Left lung (tissue), 10 donors: ENCODE measurements around the gene HEPN1. TPM values are rescaled to one million over a fixed set of nuclear protein-coding genes. Genes with fewer than 3 reads are reported as not detected.

Experiments used
- ATAC-seq: fragments of 200-7000 bp; cut with Tn5 transposase; one replicate; pipeline ENCODE4 v1.9.1; 2020; ENCODE audit warnings: moderate library complexity
- DNase-seq, 4 donors: peaks; one replicate each; pipeline ENCODE4 v3.0.0-alpha.2; 2013 to 2020
- H3K27ac ChIP-seq, 2 donors: fragments of 200-600 bp; sonication (generic) in 1 of 2; one replicate each; pipeline versions ENCODE4 v1.5.0 to v1.8.0; 2020 to 2021
- H3K27me3 ChIP-seq, 2 donors: fragments of 200-600 bp; sonication (generic) in 1 of 2; one replicate each; pipeline versions ENCODE4 v1.5.0 to v1.8.0; 2020 to 2021
- H3K36me3 ChIP-seq, 2 donors: fragments of 200-600 bp; sonication (generic) in 1 of 2; one replicate each; pipeline versions ENCODE4 v1.5.0 to v1.8.0; 2020 to 2021
- H3K4me1 ChIP-seq, 2 donors: fragments of 200-600 bp; one replicate each; pipeline ENCODE4 v1.8.0; 2021
- H3K4me3 ChIP-seq, 2 donors: fragments of 200-600 bp; sonication (generic) in 1 of 2; one replicate each; pipeline versions ENCODE4 v1.5.0 to v1.8.0; 2020 to 2021; ENCODE audit warnings: mild to moderate bottlenecking in 1 of 2
- H3K9me3 ChIP-seq, 2 donors: fragments of 200-600 bp; sonication (generic) in 1 of 2; one replicate each; pipeline versions ENCODE4 v1.5.0 to v1.8.0; 2020 to 2021
- CTCF ChIP-seq, 2 donors: fragments of 200-600 bp; sonication (generic) in 1 of 2; IDR thresholded peaks; one replicate each; pipeline versions ENCODE4 v1.5.0 to v1.8.0; 2021; ENCODE audit warnings: antibody characterized with exemption in 2 of 2
- intact Hi-C, 2 donors: fragments of 100-400 bp; cut with DNase I; formaldehyde crosslinking; loops; one replicate each; pipeline versions ENCODE4 v1.11.2 to v1.14.2; 2022
- polyA plus RNA-seq, 6 donors: library from polyadenylated mRNA; unstranded; fragments of 120-200 nt; gene quantifications; one replicate each; pipeline ENCODE4 v1.2.1, GENCODE V29; 2013; ENCODE audit not compliant: insufficient read length in 6 of 6
- total RNA-seq, 2 donors: library from RNA; stranded (reverse); fragmentation: NEBNext Ultra II Directional; extraction: Animal tissue kit (Norgen Biotek cat#: 25700); gene quantifications; one replicate each; pipeline ENCODE4 v1.2.1, GENCODE V29; 2021
- donor health status: DM: no; HTN: yes; CAD: no.
- donor health status: DM: no; HTN: no; CAD: no.

HEPN1 gene
- total and polyA plus RNA-seq, 8 donors, result 0.15 TPM; not detected in 7

GRCh38 chr11:124884869-124885479 is 34.1 kb upstream of the HEPN1 start:
- ATAC-seq, result no peak
- Histone ChIP-seq H3K27ac (no peak overlapping the region), H3K9me3 (no peaks in the 10 kb centered on the region), H3K4me3 (no peak overlapping the region), H3K36me3 (no peaks in the 10 kb centered on the region), H3K27me3 (no peaks in the 10 kb centered on the region), H3K4me1 (peaks cover 0 to 14% of the 10 kb centered on the region in 2 donors)
- TF ChIP-seq CTCF (IDR thresholded peaks at IDR 0.05), result no peak
- DNase-seq, result no peak
- intact Hi-C loops, result no loop called here

- Histone ChIP-seq H3K4me3 (no peak overlapping the region), H3K4me1 (peaks cover 0 to 14% of the 10 kb centered on the region in 2 donors), H3K9me3 (no peaks in the 10 kb centered on the region), H3K27me3 (no peaks in the 10 kb centered on the region), H3K36me3 (no peaks in the 10 kb centered on the region), H3K27ac (no peak overlapping the region)
- intact Hi-C loops, result no loop called here
- ATAC-seq (no peak), DNase-seq (no peak)
- TF ChIP-seq CTCF (IDR thresholded peaks at IDR 0.05), result no peak
Measured at GRCh38 chr11:124886476-124886875, 32.6 kb upstream of the HEPN1 start.

- Histone ChIP-seq H3K27ac (no peak overlapping the region), H3K36me3 (no peaks in the 10 kb centered on the region), H3K4me3 (no peak overlapping the region), H3K27me3 (no peaks in the 10 kb centered on the region), H3K4me1 (peaks cover 0 to 15% of the 10 kb centered on the region in 2 donors), H3K9me3 (no peaks in the 10 kb centered on the region)
- no peak for TF ChIP-seq CTCF (IDR thresholded peaks at IDR 0.05)
- ATAC-seq, result no peak
- intact Hi-C loops, result no loop called here
- no peak for DNase-seq
Measured at GRCh38 chr11:124886978-124887666, 31.9 kb upstream of the HEPN1 start.

DNA sequence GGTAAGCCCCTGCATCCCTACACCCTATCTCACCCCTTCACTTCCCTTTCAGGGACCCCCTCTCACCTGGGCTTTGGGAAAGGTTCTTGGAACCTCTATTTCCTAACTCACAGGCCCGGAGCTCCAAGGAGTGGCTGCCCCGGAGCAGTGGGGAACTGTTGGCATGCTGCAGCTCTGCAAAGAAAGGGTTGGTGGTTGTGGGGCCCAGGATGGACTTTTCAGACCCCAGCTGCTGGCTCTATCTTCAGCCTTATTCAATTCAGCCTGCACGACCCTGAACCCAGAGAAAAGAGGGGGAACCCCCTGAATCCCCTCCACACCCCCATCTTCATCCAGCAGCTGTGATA is 31.4 kb upstream of the HEPN1 start:
- ATAC-seq, result no peak
- TF ChIP-seq CTCF (IDR thresholded peaks at IDR 0.05), result no peak
- Histone ChIP-seq H3K27ac (no peak overlapping the region), H3K36me3 (no peaks in the 10 kb centered on the region), H3K4me1 (peaks cover 0 to 20% of the 10 kb centered on the region in 2 donors), H3K9me3 (no peaks in the 10 kb centered on the region), H3K4me3 (no peak overlapping the region), H3K27me3 (no peaks in the 10 kb centered on the region)
- intact Hi-C loops, result no loop called here
- DNase-seq, result no peak

DNA sequence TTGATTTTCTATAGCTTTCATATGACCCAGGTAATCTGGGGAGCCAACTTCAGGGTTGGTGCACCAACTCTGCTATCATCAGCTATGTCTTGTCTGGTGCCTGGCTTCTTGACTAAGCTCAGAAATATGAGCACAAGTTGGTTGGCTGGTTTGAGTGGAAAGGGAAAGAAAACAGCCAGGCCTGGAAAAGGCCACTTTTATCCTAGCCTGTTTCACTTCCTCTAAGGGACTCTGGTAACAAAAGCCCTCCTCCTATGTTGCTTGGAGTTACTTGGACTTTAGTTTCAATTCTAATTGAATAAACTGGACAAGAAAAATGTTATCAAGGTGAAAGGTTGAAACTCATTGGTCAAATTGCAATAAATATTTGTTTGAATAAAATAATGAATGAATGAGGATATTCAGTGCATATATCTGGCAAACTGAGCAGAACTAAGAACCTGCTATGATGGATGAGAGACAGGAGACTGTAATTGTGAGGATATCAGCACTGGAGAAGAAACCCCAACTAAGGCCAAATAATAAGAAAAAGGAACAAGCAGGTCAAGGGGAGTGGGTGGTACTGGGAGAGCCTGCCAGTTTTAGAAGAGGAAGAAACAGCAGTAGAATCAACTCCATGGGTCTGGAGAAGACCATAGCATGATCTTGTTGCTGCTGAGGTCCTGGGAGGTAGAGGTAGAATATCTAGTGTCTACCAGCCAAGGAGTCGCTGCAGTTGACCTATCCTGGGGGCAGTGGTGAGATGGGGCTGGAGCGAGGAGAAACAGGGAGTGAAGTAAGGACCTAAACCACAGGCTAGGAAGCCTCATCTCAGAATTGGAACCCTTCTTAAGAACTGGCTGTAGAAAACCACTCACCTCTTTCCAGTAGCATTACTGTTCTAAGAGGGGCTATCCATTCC is 29.6 kb upstream of the HEPN1 start:
- Histone ChIP-seq H3K36me3 (no peaks in the 10 kb centered on the region), H3K27ac (no peak overlapping the region), H3K4me1 (peaks cover 0 to 17% of the 10 kb centered on the region in 2 donors), H3K9me3 (no peaks in the 10 kb centered on the region), H3K4me3 (no peak overlapping the region), H3K27me3 (no peaks in the 10 kb centered on the region)
- DNase-seq (no peak), ATAC-seq (no peak)
- intact Hi-C loops, result no loop called here
- TF ChIP-seq CTCF (IDR thresholded peaks at IDR 0.05), result no peak
